Suppressor macrophage (primary cell): Measurements from ENCODE around the gene LRP3.
"Not testable (repeated sequence)": the region's sequence is repeated elsewhere in the genome, so short reads cannot be mapped to it uniquely, and the experiment has no call there.

Source experiments
- DNase-seq, 4 experiments: peaks; one replicate each; pipeline ENCODE4 v3.0.0-alpha.2; 2020 to 2022

The LRP3 gene

DNA sequence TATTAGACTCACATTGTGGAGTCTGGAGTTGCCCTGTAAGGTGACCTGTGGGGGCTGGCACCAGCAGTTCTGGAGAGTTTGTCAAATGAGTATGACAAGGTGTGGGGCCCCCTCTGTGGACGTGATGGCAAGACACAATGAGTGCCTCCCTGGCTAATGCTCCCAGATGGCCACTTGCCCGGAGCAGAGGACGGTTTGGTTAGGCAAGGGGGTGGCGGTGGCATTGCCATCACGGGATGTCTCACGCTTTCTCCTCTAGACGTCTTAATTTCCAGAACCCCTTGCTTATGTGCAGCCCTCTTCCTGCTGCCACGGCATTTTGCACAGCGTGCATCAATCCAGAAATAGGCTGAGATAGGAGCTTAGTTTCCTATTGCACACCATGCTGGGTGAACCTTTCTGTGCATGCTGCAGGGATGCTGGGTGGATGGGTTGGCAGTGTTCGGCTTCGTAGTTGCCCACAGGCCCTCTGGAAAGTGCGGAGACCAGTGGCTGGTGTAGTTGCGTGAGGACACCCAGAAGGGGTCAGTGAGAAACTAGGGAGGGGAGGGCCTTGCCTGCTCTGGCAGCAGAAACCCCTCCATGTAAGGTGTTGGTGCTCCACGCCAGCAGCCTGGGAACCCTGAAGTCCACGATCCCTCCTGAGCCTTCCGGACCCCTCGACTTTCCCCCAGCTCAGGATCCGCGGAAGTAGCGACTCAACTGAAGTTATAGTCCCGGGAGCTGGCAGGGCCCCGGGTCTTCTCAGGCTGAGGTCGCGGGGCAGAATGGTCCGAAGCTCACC, 18.1 kb upstream of the LRP3 start:
- DNase-seq, result peak in 3 of 4 experiments; percentile 11 to 31 (median 24)

DNA sequence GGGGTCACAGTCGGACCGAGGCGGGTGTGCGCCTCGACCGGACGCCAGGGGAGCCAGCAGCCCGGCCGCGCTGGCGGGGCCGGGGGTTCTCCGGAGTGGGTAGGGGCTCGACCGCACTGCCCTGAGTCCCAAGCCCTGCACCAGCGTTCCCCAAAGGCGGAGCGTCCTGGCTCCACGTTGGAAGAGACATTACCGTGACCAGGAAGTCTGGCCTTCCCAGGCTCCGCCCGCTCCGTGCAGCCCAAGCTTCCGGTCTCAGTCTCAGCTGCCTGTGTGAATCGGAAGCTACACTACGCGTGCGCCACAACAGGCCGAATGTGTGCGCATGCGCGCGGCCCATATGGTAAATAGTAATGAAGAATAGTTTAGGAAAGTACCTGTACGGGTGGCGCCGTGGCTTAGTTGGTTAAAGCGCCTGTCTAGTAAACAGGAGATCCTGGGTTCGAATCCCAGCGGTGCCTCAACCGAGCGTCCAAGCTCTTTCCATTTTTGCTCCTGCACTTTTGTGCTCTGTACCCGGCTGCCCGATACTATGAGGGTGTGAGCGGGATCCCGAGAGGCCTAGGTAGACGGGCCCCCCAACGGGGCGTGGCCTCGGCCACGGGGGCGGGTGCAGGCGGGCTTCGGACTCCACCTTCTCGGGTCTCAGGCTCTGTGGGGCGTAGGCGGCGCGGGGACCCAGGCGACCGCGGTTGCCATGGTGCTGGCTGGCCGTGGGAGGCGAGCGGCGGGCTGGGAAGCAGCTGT, 17.3 kb upstream of the LRP3 start:
- peak; percentile 98 to 100 (median 98) for DNase-seq

DNA sequence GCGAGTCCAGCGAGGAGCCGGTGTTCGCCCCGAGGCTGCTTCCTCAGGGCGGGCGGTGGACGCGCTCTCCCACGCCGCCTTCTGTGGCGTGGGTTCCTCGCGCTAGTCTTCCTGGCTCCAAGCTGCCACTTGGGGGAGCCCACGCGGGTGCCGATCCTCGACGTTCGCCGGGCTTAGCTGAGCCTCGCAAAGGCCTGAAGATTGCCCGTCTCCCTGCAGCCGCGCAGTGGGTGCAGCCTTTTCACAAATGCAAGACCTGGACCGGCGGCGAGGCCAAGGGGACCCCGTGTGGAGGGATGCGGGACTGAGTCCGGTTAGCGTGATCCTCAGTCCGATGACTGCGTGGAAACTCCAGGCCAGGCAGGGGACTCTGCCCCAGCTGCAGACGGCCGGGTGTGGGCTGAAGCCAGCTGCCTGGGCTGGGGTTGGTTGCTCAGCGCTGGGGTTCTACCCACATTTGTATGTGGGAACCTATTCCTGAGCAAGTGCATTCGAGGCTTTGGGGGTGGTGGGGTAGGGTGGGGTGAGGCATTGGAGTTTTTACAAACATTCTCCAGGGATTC, 16.6 kb upstream of the LRP3 start:
- DNase-seq, result no peak

DNA sequence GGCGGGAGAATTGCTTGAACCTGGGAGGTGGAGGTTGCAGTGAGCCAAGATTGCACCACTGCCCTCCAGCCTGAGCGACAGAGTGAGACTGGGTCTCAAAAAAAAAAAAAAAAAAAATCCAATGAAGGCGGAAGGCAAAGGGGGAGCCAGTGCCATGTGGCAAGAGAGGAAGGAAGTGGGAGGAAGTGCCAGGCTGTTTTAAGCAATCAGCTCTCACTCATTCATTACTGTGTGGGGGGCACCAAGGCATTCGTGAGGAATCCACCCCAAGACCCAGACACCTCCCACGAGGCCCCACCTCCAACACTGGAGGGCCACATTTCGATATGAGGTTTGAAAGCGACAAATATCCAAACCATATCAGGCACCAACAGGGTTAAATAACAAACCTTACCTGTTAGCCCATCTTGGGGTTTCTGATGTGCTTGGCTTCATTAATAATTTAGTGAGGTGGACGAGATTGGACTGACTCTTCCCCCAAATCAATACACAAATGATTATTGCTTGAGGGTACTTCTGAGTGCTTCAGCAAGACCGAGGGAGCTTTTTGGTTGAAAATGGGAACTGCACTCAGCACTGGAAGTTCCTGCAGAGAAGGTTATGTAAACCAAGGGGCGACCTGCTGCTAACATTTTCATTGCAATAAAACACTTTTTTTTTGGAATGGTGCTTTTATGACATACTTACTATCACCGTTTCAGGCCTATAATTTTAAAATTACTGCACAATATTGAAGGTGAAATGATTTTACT, 7.5 kb upstream of the LRP3 start:
- DNase-seq, result peak; percentile 36 to 72 (median 68)

DNA sequence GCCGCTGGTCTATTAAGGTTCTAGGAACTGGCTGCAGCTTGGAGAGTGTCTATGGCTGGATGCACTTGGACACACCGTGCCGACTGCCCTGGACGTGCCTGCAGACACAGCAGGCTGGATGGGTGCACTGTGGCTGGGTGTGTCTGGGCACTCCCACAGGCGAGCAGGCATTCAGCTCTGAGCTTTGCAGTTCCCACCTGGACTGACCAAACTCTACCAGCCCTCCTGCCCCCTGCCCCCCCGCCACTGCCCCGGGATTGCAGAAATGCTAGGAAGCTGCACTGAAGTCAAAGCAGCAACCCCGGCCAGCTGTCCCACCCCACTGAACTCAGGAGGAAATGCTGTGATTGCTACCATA, 7.0 kb upstream of the LRP3 start:
- peak in 2 of 4 experiments; percentile 32 to 33 for DNase-seq

DNA sequence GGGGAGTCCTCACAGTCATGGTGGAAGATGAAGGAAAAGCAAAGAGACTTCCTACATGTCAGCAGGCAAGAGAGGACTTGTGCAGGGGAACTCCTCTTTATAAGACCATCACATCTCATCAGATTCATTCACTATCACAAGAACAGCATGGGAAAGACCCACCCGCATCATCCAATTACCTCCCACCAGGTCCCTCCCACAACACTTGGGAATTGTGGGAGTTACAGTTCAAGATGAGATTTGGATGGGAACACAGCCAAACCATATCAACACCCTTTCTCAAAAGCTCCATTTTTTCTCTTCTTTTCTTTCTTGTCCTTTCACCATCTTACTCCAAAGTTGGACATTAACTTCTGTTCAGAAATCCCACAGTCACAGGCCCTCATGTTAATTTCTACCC, 4.7 kb upstream of the LRP3 start:
- no peak for DNase-seq

DNA sequence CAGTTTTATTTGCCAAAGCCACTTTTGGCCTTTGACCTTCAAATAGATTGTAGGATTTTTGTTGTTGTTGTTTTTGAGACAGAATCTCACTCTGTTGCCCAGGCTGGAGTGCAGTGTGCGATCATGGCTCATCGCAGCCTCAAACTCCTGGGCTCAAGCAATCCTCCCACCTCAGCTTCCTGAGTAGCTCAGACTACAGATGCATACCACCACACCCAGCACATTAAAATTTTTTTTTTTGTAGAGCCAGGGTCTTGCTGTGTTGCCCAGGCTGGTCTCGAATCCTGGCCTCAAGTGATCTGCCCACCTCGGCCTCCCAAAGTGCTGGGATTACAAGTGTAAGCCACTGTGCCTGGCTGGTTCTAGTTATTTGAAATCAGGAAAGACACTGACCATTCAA, 3.0 kb upstream of the LRP3 start:
- not testable (repeated sequence) for DNase-seq

DNA sequence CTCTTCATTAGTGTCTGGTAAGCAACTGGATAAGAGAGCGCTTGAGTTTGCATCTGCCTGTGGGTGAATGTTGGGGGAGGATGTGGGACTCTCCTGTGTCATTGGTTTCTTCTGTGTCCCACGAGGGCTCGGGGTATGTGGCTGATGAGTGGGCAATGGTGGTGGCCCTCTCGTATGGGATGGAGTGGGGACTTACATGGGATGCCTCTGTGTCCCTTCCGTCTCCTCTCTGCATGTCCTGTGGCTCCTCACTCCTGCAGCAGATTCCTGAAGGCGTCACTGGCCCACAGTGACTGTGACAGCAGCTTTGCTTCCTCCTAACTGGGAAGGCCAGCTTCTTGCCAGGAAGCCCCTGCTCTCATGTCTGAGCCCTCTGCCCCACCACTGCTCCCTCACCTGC, 2.6 kb upstream of the LRP3 start:
- no peak for DNase-seq

DNA sequence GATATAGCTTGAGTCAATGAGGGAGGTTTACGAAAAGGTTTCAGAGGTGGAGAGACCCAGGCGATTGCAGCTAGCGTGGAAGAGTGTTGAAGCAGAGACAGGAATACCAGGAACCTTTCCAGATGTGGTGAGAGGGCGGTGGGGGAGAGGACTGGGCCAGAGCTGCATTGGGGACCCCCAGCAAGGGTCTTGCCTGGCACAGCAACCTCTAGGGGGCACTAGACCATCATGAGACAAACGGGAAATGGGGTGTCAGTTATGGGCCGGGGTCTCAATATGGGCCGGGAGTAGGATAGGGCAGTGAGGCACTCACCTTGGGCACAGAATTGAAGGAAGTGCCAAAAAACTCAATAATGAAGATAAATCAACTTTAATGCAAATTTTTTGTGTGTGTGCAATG, 2.1 kb upstream of the LRP3 start:
- no peak for DNase-seq

DNA sequence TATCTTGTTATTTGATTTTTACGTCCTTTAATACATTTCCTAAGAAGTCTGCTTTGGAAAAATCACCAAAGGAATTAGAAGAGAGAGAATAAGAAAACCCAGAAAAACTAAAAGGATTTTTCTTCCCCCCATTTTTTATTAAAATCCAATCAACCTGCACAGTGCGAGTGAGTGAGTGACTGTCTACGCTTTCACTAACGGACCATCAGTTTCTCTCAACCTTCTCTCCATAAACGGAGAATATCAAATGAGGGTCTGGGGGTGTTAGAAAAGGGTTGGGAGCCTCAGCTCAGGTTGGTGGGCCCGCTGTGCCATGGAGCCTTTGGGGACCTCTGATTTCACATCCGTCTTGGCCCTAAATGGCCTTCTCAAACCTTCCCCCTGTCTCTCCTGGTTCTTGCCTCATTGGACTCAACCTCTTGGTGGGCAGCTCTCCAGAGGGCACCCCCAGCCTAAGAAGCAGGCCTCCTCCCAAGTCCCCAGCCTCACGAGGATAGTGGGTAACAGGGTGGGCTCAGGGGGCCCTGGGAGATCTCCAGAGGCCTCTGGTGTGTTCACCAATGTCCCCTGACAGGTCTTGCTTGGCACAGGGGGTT, 763 bp upstream of the LRP3 start:
- no peak for DNase-seq

DNA sequence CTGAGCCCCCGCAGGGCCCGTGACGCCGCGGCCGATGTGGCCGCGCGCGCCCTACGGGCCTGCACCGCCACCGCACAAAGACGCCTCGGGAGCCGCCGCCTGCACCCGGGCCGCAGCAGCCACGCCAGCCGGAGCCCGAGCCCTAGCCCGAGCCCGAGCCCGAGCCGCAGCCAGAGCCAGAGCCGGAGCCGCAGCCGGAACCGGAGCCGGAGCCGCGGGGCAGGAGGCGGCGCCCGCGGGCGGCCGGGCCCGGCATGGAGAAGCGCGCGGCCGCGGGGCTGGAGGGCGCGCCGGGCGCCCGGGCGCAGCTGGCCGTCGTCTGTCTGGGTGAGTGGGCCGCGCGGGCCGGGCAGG, 379 bp downstream of the LRP3 start:
- peak; percentile 11 to 70 (median 40) for DNase-seq

DNA sequence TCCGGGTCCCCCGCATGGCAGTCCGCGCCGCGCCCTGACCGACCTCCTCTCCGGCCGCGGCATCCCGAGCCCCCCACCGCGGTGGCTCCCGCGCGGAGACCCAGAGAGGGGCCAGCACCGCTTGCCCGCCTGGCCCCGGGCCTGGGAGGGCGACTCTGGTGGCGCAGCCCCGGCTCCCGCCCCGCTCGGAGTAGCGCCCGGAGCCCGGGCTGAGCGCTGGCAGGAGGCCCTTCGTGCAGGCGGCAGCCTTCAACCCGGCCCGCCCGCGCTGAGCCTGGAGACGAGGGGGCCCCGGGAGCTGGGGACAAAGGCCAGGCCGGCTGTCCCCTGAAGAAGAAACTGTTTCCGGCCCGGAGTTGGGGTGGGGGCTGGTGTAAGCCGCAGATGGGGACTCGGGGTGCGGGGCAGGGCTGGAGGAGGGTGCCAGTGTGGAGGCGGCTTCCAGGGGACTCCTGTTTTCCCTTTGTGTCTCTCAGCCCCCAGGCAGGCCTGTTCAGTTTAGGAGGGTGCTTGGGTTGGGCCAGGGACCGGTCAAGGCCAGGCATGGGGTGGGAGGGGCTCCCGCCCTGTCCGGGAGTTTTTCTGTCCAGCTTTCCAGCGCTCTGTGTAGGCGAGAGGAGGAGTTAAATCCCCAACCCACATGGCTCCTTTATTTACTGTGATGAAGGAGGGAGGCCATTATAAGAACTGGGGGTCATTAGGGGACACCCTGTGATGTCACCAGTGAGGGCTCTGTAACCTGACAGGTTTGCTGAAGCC, 935 bp downstream of the LRP3 start:
- DNase-seq, result peak; percentile 13 to 53 (median 30)

DNA sequence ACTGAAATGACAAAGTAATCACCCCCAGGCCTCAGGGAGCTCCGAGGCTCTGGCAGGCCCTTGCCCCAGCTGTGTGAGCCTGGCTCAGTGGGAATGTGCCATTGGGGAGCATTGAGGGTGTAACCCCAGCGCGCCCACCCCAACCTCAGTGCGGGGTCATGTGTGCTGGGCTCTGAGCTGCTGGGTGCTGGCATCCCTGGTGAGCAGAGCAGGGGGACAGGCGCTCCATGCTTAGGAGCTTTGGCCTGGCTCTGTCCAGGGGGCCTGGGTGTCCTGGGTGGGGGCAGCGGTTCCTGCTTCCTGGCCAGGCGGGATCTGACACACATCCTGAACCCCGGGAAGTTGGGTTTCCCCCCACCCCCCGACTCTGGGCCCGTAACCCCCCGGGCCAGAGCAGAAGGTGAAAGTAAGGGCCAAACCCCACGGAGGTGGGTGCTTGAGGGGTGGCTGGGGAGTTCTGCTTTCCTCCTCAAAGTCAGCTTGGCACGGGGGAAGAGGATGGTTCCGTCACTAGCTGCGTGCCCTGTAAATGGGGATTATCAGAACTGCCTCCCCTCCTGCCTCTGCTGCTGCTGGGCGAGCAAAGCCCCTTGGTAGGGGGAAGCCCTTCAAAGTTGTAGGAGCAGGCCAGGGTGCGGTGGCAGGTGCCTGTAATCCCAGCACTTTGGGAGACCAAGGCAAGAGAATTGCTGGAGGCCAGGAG, 1.7 kb downstream of the LRP3 start:
- peak in 3 of 4 experiments; percentile 18 to 38 (median 36) for DNase-seq

DNA sequence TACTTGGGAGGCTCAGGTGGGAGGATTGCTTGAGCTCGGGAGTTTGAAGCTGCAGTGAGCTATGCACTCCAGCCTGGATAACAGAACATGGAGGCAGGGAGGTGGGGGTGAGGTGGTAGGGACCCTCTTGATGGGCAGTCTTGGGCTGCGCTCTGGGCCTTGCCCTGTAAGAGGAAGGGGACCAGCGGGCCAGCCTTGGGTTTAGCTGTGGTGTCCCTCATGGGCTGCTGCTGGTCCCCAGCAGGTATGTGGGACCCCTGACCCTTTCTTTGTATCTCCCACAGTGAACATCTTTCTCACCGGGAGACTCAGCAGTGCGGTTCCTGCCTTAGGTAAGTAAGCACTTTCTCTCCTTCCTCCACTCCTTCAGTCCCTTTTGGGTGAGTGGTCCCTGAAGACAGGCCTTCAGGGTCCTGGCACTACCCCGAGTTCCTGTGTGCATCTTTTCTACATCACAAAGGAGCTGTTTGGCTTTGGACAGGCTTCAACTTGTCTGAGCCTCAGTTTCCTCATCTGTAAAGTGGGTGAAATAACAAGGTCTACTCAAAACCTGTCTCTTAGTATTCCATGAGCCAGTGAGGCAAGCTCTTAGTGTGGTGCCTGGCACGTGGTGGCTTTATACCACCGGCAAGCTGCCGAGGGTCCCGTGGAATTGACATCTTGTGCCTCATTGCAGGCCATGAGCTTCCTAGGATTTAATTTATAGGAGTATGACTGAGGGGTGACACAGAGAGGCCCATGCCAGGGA, 2.5 kb downstream of the LRP3 start:
- no peak for DNase-seq

DNA sequence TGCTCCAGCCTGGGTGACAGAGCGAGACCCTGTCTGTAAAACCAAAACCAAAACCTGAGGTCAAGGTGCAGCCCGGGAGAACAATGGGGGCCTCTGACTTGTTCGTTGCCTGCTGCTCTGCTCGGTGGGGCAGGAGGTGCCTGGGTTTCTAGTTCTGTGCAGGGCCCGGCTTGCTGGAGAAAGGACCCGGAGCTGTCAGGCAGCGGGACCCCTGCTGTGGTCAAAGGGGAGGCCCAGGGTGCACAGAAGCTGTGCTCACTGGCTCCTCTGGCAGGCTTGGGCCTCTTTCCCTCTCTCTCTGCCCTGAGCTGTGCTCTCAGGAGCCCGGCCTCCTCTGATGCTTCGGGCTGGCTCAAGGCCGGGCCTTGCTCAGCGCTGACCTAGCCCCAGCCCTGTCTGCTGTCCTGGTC, 3.5 kb downstream of the LRP3 start:
- DNase-seq, result no peak

DNA sequence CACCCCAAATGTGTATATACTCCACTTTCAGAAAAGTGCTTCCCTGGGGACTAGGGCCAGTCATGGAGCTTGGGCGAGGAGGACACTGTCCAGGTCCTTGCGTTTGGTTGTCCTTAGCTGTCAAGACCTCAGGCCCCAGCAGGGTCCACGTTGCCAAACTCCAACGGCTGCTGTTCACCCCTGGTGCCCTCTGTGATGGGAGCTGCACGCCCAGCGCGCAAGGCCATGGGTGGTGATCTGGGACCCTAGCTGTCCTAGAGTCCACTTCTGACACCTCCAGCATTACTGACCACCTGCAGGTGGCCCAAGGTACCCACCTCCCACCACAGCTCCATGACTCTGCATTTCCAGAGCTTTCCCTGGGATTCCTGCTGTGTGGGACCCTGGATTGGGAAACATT, 4.0 kb downstream of the LRP3 start:
- DNase-seq, result no peak

DNA sequence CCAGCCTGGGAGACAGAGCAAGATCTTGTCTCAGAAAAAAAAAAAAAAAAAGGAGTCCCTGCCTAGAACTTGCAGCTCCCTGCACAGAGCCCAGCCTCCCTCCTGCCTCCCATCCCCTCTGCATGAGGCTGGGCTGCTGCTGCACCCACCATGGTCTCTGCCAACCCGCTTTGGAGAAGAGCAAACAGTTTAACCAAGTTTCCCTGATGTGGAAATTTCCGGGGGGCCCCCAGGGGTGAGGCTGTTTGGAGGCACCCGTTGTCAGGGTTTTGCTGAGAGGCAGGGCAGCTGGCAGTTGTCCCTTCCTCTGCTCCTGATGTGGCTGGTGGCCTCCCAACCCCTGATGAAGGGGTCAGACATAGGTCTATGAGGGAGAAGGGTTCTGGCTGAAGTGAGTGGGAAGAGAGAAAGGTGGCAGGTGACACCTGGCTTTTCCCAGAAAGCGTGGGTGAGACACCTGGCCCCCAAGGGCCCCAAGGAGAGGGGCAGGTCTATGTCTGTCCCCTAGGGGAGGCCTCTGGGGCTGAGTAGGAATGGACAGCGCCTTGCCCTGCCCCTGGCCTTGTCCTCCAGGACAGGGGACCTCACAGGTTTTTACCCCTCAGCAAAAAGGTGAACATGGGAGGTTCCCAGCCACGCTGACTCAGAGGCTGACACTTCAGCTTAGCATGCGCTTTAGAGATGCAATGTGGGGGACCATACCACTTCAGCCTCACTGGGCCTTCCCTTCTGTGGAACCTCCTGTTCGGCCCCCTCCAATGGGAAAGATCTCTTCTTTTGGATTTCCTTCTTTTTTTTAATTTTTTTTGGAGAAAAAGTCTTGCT, 5.5 kb downstream of the LRP3 start:
- no peak for DNase-seq

DNA sequence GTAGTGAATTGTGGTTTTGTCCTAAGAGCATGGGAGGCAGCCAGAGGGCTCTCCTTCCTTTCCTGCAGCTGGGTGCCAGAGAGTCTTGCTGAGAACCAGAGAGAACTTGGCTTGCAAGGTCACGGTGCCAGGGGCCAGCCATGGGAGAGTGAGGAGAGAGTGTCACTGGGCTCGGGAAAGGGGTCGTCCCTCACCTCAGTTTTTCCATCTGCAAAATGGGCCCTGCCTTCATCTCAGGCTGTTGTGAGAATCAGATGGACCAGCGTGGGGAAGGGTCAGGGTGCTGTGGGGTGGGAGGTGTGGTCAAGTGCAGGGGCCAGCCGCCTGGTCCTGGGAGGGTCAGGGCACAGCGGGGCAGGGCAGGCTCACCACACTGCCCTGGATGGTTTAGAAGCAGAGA, 7.3 kb downstream of the LRP3 start:
- no peak for DNase-seq

DNA sequence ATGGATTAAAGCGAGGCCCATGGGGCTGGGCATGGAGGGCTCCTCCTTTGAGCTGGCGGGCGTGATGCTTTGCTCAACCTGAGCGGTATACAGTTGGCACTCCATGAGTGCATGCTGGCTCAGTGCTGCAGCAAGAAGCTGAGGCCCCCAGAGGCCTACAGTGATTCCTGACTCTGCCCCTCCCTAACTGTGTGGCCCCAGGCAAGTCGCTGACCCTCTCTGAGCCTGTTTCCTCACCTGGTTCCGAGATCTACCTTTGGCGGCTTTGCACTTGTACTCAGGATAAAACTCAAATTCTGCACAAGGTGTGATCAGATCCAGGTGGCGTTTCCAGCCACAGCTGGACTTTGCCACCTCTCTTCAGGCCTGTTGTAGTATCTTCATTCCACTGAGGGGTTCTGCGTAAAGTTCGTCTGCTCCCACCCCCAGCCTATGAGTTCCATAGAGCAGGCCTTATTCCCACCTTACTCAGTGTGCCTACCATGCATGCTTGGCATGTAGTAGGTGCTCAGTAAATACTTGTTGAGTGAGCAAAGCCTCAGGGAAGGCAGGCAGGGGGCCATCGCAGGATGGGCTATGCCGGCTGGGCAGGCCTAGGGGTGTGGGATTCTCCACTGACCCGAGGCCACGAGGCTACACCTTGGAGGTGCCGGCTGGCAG, 7.9 kb downstream of the LRP3 start:
- no peak for DNase-seq
